T follicular helper cell (primary cell): Measurements from ENCODE around the gene NUBP2.
A peak's percentile ranks its signal among the peaks of the same experiment; 100 is the strongest.

Experiments used
- DNase-seq: peaks from one replicate; pipeline ENCODE4 v3.0.0-alpha.2; 2020; ENCODE audit warnings: low read depth
- total RNA-seq, 2 experiments: gene quantifications; one replicate each; lab custom pipeline; 2026; lab: John Stamatoyannopoulos, UW

Gene NUBP2, protein sequence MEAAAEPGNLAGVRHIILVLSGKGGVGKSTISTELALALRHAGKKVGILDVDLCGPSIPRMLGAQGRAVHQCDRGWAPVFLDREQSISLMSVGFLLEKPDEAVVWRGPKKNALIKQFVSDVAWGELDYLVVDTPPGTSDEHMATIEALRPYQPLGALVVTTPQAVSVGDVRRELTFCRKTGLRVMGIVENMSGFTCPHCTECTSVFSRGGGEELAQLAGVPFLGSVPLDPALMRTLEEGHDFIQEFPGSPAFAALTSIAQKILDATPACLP
- 38.2 to 46.9 reads per million in 2 experiments for total RNA-seq

GRCh38 chr16:1782408-1783264, at the start of gene NUBP2, which contains the start of gene SPSB3:
TSS of gene NUBP2 (plus strand) at chr16:1782960. CDS start at chr16:1783021, 61 bp downstream.
TSS of gene SPSB3 (minus strand) at chr16:1782571. CDS start at chr16:1781483, 1,088 bp downstream.
- peak; percentile 94 for DNase-seq

DNA sequence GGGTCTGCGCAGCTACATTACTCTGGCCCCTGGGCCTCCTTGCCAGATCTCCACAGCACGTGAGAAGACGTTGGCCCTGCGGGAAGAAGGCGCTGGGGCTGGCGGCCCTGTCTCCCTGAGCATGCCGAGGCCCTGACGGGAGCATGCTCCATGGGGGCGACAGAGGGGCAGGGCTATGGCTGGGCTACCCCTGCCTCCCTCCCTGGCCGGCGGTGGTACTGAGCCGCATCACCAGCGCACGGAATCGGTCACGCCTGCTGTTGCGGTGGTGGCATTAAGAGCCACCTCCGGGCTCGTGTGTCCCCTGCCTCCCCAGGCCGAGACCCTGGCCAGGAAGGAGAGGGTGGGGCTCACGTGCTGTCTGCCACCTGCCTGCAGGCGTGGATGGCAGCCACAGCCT, 48.6 kb upstream of the NUBP2 start:
- no peak for DNase-seq

DNA sequence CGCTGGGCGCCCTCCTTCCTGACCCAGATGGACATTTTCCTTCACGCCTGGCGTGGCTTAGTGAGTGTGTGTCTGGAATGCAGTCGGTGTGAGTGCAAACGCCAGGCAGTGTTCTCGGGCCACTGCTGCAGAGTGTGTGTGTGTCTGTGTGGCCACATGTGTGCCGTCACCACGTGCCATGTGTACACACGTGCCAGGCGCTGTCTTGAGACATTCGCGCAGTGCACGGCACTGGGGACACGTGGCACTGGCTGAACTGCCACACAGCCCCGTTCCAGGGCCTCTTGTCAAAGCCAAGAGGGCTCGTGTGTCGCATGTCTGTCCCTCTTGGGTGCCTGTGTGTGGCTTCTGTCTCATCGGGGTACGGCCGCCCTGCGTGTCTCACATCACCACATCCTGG, 47.9 kb upstream of the NUBP2 start:
- DNase-seq: no peak

DNA sequence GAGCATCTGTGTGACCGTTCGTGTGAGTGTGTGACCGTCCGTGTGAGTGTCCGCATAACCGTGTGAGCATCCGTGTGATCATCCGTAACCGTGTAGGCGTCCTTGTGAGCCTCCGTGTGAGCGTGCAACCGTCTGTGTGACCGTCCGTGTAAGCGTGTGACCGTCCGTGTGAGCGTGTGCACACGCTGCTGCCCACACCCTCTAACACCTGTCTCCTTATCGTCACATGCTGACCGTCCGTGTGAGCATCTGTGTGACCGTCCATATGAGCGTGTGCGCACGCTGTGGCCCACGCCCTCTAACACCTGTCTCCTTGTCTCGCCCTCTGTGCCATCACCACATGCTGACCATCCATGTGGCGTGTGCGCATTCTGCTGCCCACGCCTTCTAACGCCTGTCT, 42.5 kb upstream of the NUBP2 start:
- DNase-seq: no peak

DNA sequence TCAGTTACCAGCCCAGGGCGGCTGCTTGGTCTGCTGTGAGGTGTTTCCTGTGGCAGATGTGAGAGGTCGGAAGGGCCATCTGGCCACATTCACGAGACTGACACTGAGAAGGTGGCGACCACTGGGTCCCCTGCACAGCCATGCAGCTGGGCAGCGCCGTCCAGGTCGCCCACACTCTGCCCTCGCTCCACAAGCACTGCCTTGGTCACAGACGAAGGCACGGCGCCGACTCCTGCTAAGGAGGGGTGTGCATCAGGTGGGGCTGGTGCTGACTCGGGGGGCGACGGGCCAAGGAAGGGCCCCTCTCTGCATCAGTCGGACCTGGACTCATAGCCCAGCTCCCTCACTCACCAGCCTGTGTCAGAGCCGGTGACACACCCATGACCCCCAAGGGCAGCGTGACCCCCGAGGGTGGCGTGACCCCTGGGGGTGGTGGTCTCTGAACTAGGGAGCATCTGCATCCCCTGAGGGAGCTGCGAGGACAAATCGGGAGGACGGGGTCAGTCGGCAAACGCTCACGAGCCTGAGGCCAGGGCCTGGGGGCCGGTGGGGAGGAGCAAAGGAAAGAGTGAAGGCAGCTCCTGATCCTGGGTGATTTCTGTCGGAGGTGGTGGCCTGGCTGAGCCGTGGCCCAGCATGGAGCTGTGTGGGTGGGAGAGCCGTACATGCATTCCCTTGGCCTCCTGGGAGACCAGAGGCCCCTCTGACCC, 41.8 kb upstream of the NUBP2 start:
- no peak for DNase-seq

DNA sequence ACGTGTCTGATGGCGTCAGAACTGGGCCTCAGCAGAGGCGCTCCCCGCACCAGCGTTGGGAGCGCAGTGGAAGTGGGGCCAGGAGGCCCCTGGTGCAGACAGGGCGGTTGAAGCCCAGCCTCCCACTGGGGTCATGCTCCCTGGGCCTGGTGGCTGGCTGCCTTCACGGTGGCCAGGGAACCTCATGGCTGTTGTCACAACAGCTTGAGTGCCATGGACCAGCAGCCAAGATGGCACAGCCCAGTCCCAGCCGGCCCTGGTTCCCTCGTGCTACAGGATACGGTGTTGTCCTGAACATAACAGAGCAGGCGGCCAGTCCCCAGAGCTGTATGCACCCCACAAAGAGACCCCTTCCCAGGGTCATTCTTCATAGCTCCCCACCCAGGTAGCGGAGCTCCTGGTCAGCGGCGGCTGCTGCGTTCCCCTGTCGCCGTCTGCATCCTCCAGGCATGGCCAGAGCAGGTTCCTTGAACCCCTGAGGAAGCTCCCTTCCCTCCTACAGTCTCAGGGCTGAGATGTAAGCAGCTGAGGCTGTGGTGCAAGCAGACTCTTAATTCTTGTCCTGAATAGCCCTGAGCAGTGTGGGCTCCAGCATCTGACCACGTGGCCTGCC, 41.1 kb upstream of the NUBP2 start:
- DNase-seq: no peak

GRCh38 chr16:1743376-1744337, 39.1 kb upstream of the NUBP2 start:
- DNase-seq: no peak

- DNase-seq: no peak
Observed at GRCh38 chr16:1744338-1744840, 38.4 kb upstream of the NUBP2 start.

DNA sequence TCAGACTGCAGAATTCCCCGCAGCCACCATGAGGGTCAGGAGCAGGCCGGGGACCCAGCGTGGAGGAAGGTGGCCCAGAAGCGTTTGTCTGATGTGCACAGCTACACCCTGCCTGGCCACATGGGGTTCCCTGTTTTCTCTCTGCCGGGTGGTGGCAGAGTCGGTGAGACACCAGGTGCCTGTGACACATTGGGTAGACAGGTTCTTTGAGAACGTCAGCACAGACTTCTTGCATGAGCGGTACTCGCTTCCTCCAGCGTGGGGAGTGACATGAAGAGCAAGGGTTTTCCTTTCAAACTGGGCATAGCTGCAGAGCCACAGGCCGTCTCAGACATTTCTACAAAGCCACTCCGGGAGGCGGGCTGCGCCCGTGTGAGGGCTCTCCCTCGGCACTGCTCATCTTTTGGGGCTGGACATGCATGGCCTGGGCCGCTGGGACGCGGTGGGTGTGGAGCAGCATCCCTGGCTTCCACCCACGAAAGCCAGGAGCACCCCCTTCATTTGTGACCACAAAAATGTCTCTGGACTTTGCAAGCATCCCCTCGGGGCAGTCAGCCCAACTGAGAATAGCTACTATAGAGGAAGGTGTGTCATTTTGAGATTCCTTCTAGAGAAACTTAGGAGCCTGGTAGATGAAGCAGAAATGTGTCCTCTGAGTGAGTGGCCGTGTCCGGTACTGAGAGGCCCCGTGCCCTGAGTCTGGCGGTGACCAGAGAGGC, 37.4 kb upstream of the NUBP2 start:
- DNase-seq: no peak

DNA sequence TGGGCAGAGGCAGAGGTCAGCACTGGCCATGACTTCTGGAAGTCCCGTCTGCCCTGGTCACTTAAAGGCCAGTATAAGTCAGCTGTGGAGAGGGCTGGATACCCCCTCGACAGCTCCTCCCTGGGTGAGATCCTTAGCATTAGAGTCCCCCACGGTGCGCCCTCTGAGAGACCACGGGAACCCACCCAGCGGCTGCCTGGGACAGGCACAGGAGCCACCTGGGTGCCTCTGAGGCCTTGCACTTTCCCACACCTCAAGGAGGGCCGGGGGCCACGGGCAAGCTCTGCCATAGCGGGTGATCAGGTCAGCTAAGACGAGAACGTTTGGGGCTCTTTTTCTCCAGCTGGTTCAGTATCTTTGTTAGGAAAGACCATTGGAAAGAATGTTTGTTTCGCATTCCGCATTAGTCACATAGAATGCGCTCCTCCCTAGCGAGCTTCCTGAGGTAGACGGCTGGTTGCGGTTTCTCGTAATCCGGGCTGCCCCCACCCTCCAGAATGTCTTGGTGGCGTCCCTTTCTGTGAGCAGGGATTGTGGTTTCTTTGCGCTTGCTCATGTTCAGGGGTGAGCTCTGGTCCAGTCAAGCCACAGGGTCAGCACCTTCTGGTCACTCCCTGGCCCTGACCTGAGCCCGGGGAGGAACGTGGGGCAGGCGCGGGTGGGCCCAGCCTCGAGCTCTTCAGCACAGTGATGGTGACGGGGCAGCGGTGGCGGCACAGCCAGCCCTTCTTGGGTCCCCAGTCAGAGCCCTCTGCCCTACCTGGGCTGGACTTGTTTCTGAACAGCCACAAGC, 36.7 kb upstream of the NUBP2 start:
- DNase-seq: no peak

DNA sequence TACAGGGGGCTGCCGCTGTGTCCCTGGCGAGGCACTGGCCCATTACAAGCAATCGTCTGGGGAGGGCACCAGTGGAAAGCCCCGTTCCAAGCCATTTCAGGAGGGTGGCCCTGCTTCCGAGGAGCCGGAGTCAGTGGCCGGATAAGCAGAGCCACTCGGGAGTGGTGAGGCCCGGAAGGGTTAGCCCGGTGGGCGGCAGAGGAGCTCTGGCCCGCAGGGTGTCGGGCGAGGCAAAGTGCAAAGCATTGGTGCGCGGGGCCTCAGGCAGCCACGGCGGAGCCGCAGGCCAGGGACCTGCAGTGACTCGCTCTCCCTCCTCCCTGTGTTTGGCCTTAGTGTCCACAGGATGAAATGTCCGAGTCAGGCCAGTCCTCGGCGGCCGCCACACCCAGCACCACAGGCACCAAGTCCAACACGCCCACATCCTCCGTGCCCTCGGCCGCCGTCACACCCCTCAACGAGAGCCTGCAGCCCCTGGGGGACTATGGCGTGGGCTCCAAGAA, 36.0 kb upstream of the NUBP2 start:
- DNase-seq: no peak

- no peak for DNase-seq
Observed at GRCh38 chr16:1747934-1748333, 34.8 kb upstream of the NUBP2 start.

DNA sequence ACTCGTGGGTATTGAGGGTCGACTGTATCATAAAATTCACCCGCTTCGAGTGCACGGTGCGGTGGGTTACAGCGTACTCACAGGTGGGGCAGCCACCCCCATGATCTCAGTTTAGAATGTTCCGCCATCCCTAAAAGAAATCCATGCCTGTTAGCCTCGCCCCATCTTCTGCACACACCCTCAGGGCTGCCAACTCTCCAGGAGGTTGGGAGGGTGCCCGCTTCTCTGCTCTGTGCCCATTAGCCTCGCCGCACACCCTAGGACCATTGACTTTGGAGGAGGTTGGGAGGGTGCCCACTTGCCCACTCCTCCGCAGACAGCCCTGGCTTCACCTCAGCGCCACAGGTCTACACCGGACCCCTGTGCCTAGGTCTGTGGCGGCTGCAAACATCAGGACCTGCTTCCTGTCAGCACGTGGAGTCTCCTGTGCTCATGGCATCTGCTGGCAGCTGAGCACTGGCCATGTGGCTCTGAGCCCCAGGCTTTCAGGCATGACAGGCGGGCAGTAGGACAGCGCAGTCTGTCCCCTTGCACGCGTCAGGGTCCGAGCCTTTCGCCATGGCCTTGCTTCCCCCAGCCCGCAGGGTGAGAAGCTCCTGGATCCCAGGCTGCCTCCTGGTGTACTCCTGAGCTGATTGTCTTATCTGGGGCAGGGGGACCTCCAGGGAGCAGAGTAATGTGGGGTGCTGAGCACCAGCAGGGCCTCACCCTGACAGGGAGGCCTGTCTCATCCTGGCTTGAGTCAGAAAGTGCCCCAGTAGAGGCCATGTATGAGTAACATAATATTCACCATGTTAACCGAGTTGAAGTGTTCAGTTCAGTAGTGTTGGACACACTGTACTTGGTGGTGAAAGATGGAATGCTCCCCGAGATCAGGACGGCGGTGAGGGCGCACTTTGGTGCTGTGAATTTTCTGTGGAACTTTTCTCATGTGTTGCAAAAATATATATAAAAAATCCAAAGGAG, 33.3 kb upstream of the NUBP2 start:
- no peak for DNase-seq

GRCh38 chr16:1751946-1752345, 30.8 kb upstream of the NUBP2 start:
- DNase-seq: no peak

DNA sequence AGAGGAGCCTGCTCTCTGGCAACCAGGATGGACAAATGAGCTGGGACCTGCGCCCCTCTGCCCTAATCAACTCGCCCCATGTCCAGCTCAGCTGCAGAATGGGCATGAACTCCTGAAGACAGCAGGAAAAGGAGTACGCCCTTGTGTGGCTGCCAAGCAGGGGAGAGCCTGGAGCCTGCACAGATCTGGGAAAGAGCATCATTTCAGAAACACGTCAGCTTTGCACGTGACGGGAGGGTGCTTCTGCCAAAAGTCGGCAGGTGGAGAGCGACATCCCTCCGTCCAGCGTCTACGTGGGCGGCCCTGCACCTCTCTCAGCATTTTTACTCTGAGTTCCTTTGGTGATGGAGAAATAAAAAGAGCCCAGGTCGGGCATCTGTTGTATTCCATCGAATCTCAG, 29.9 kb upstream of the NUBP2 start:
- no peak for DNase-seq

GRCh38 chr16:1754204-1754603, 28.6 kb upstream of the NUBP2 start:
- DNase-seq: no peak

- DNase-seq: no peak
Observed at GRCh38 chr16:1757714-1758461, 24.9 kb upstream of the NUBP2 start.
